Muscle of back (tissue), 11 donors: ENCODE data around the gene CPED1. TPM values are rescaled to one million over a fixed set of nuclear protein-coding genes. Genes with fewer than 3 reads are reported as not detected.

ENCODE experiments used
- DNase-seq, 3 donors: peaks; one replicate each; pipeline versions ENCODE4 v3.0.0 to v3.0.0-alpha.2; 2013
- polyA plus RNA-seq, 10 donors: library from polyadenylated mRNA; unstranded; fragments of 120-200 nt; gene quantifications; one replicate each; pipeline ENCODE4 v1.2.1, GENCODE V29; 2013; ENCODE audit not compliant: insufficient read length in 10 of 10

Gene CPED1
- polyA plus RNA-seq, 10 donors: 8.7 to 34.2 (median 12.0) TPM

- peak in 1 of 3 donors; percentile 11 for DNase-seq
Measured at GRCh38 chr7:121138262-121138933, 149.9 kb downstream of the CPED1 start.

GRCh38 chr7:121139427-121139826, 150.9 kb downstream of the CPED1 start:
- no peak for DNase-seq

GRCh38 chr7:121140790-121141189, 152.3 kb downstream of the CPED1 start:
- DNase-seq: no peak

- DNase-seq: no peak
Measured at GRCh38 chr7:121151774-121152221, 163.3 kb downstream of the CPED1 start.

- DNase-seq: no peak
Measured at GRCh38 chr7:121153411-121153810, 164.9 kb downstream of the CPED1 start.

GRCh38 chr7:121153995-121154394, 165.5 kb downstream of the CPED1 start:
- DNase-seq: peak in 1 of 3 donors; percentile 2

- DNase-seq: no peak
Measured at GRCh38 chr7:121156825-121157224, 168.3 kb downstream of the CPED1 start.

- no peak for DNase-seq
Measured at GRCh38 chr7:121157341-121157751, 168.8 kb downstream of the CPED1 start.

GRCh38 chr7:121157885-121158590, 169.5 kb downstream of the CPED1 start:
- no peak for DNase-seq

GRCh38 chr7:121158665-121159064, 170.2 kb downstream of the CPED1 start:
- DNase-seq: no peak

- DNase-seq: no peak
Measured at GRCh38 chr7:121159553-121159952, 171.0 kb downstream of the CPED1 start.

GRCh38 chr7:121160150-121161008, 171.9 kb downstream of the CPED1 start:
- no peak for DNase-seq

- no peak for DNase-seq
Measured at GRCh38 chr7:121163699-121164098, 175.2 kb downstream of the CPED1 start.

- DNase-seq: no peak
Measured at GRCh38 chr7:121164247-121164646, 175.7 kb downstream of the CPED1 start.

GRCh38 chr7:121166916-121167315, 178.4 kb downstream of the CPED1 start:
- peak in 1 of 3 donors; percentile 8 for DNase-seq

- no peak for DNase-seq
Measured at GRCh38 chr7:121167971-121168370, 179.5 kb downstream of the CPED1 start.

- no peak for DNase-seq
Measured at GRCh38 chr7:121169469-121169868, 181.0 kb downstream of the CPED1 start.

- no peak for DNase-seq
Measured at GRCh38 chr7:121172484-121172883, 184.0 kb downstream of the CPED1 start.

- DNase-seq: no peak
Measured at GRCh38 chr7:121175826-121176225, 187.3 kb downstream of the CPED1 start.

- no peak for DNase-seq
Measured at GRCh38 chr7:121178452-121178851, 189.9 kb downstream of the CPED1 start.

GRCh38 chr7:121178869-121179497, 190.5 kb downstream of the CPED1 start:
- DNase-seq: no peak
